HG03280 (cell line): ENCODE results near the gene FBLN5.
"Not testable (repeated sequence)": the region's sequence is repeated elsewhere in the genome, so short reads cannot be mapped to it uniquely, and the experiment has no call there.

Experiments
- ATAC-seq: cut with Tn5 transposase; IDR thresholded peaks from one replicate; pipeline ENCODE4 v1.9.1; 2021; ENCODE audit warnings: mild to moderate bottlenecking, moderate library complexity; ENCODE audit not compliant: unreplicated experiment

The FBLN5 gene

GRCh38 chr14:91888641-91889476 is 58.6 kb downstream of the FBLN5 start:
- no peak for ATAC-seq

- no peak for ATAC-seq
Observed at GRCh38 chr14:91886961-91887360, 60.5 kb downstream of the FBLN5 start.

GRCh38 chr14:91885839-91886238 is 61.7 kb downstream of the FBLN5 start:
- ATAC-seq, result no peak

GRCh38 chr14:91885113-91885712 is 62.3 kb downstream of the FBLN5 start:
- ATAC-seq, result no peak

GRCh38 chr14:91884664-91885063 is 62.8 kb downstream of the FBLN5 start:
- no peak for ATAC-seq

GRCh38 chr14:91883753-91884152 is 63.7 kb downstream of the FBLN5 start:
- ATAC-seq, result no peak

GRCh38 chr14:91882776-91883175 is 64.7 kb downstream of the FBLN5 start:
- ATAC-seq, result no peak

GRCh38 chr14:91882369-91882768 is 65.1 kb downstream of the FBLN5 start:
- no peak for ATAC-seq

GRCh38 chr14:91879196-91879595 is 68.3 kb downstream of the FBLN5 start:
- no peak for ATAC-seq

- ATAC-seq, result no peak
Observed at GRCh38 chr14:91878274-91878673, 69.2 kb downstream of the FBLN5 start.

GRCh38 chr14:91877376-91877915 is 70.0 kb downstream of the FBLN5 start:
- ATAC-seq, result no peak

- no peak for ATAC-seq
Observed at GRCh38 chr14:91876492-91876891, 71.0 kb downstream of the FBLN5 start.

- no peak for ATAC-seq
Observed at GRCh38 chr14:91875525-91876286, 71.8 kb downstream of the FBLN5 start.

GRCh38 chr14:91873471-91874415 is 73.8 kb downstream of the FBLN5 start:
- ATAC-seq, result peak; percentile 67

- no peak for ATAC-seq
Observed at GRCh38 chr14:91872517-91873470, 74.7 kb downstream of the FBLN5 start.

- no peak for ATAC-seq
Observed at GRCh38 chr14:91872011-91872501, 75.4 kb downstream of the FBLN5 start.

- ATAC-seq, result not testable (repeated sequence)
Observed at GRCh38 chr14:91871401-91871800, 76.1 kb downstream of the FBLN5 start.

- ATAC-seq, result no peak
Observed at GRCh38 chr14:91870890-91871289, 76.6 kb downstream of the FBLN5 start.

- no peak for ATAC-seq
Observed at GRCh38 chr14:91870001-91870400, 77.5 kb downstream of the FBLN5 start.
